SK-N-SH treated with all-trans-retinoic acid at 6 μM for 48 hours (cell line): Measurements from ENCODE around the gene UGGT1.

ENCODE experiments used
- ATAC-seq: fragments of 200-7000 bp; cut with Tn5 transposase; 3 replicates; pipeline ENCODE4 v1.9.1; 2020; ENCODE audit warnings: mild to moderate bottlenecking, moderate library complexity
- ARNTL ChIP-seq: fragments of 450-650 bp; formaldehyde crosslinking; IDR thresholded peaks from 2 replicates; pipeline ENCODE4 v1.5.0; 2020; ENCODE audit warnings: low read depth, mild to moderate bottlenecking, moderate library complexity, borderline replicate concordance
- CSDC2 ChIP-seq: fragments of 250-450 bp; sonication (Bioruptor Pico); IDR thresholded peaks from 2 replicates; pipeline ENCODE4 v1.5.0; 2020; ENCODE audit warnings: mild to moderate bottlenecking, moderate library complexity
- CSRNP3 ChIP-seq: fragments of 250-450 bp; sonication (Bioruptor Pico); IDR thresholded peaks from 2 replicates; pipeline ENCODE4 v1.5.1; 2021; ENCODE audit warnings: mild to moderate bottlenecking, moderate library complexity
- GLIS3 ChIP-seq: fragments of 250-450 bp; sonication (Bioruptor Pico); IDR thresholded peaks from 2 replicates; pipeline ENCODE4 v1.5.0; 2020; ENCODE audit warnings: mild to moderate bottlenecking, moderate library complexity
- ISL1 ChIP-seq: fragments of 250-450 bp; sonication (Bioruptor Pico); IDR thresholded peaks from 2 replicates; pipeline ENCODE4 v2.1.2; 2022; ENCODE audit warnings: mild to moderate bottlenecking, moderate library complexity
- OSR1 ChIP-seq: fragments of 250-450 bp; sonication (Bioruptor Pico); IDR thresholded peaks from 2 replicates; pipeline ENCODE4 v1.8.0; 2022; ENCODE audit warnings: moderate library complexity, mild to moderate bottlenecking, inconsistent platforms
- PATZ1 ChIP-seq: fragments of 250-450 bp; sonication (Bioruptor Pico); IDR thresholded peaks from 2 replicates; pipeline ENCODE4 v1.8.0; 2020; ENCODE audit warnings: mild to moderate bottlenecking, moderate library complexity, borderline replicate concordance
- POU6F1 ChIP-seq: fragments of 250-450 bp; sonication (Bioruptor Pico); IDR thresholded peaks from 2 replicates; pipeline ENCODE4 v1.8.0; 2021; ENCODE audit warnings: low read depth, mild to moderate bottlenecking, moderate library complexity, borderline replicate concordance
- PPARA ChIP-seq: fragments of 250-450 bp; sonication (Bioruptor Pico); IDR thresholded peaks from 2 replicates; pipeline ENCODE4 v1.5.0; 2020; ENCODE audit warnings: mild to moderate bottlenecking, borderline replicate concordance
- RARB ChIP-seq: fragments of 250-450 bp; sonication (Bioruptor Pico); IDR thresholded peaks from 2 replicates; pipeline ENCODE4 v1.8.0; 2021; ENCODE audit warnings: mild to moderate bottlenecking, moderate library complexity
- SNAI2 ChIP-seq: fragments of 250-450 bp; sonication (Bioruptor Pico); IDR thresholded peaks from 2 replicates; pipeline ENCODE4 v1.5.0; 2020; ENCODE audit warnings: mild to moderate bottlenecking, moderate library complexity
- TCF4 ChIP-seq: fragments of 250-450 bp; sonication (Bioruptor Pico); IDR thresholded peaks from 2 replicates; pipeline ENCODE4 v1.8.0; 2021; ENCODE audit warnings: mild to moderate bottlenecking, moderate library complexity, borderline replicate concordance
- TOX ChIP-seq: fragments of 250-450 bp; sonication (Bioruptor Pico); IDR thresholded peaks from 2 replicates; pipeline ENCODE4 v1.8.0; 2021; ENCODE audit warnings: mild to moderate bottlenecking, moderate library complexity, borderline replicate concordance
- TSHZ2 ChIP-seq: fragments of 250-450 bp; sonication (Bioruptor Pico); IDR thresholded peaks from 2 replicates; pipeline ENCODE4 v1.5.0; 2020; ENCODE audit warnings: mild to moderate bottlenecking, moderate library complexity
- ZC3H10 ChIP-seq: fragments of 250-450 bp; sonication (Bioruptor Pico); IDR thresholded peaks from 2 replicates; pipeline ENCODE4 v1.5.1; 2021; ENCODE audit warnings: mild to moderate bottlenecking, moderate library complexity
- ZFP3 ChIP-seq: fragments of 250-450 bp; sonication (Bioruptor Pico); IDR thresholded peaks from 2 replicates; pipeline ENCODE4 v1.5.0; 2020; ENCODE audit warnings: mild to moderate bottlenecking, moderate library complexity
- ZFP30 ChIP-seq: fragments of 450-650 bp; formaldehyde crosslinking; IDR thresholded peaks from 2 replicates; pipeline ENCODE4 v1.5.0; 2022; ENCODE audit warnings: mild to moderate bottlenecking, moderate library complexity
- ZNF565 ChIP-seq: fragments of 450-650 bp; formaldehyde crosslinking; conservative IDR thresholded peaks from 2 replicates; pipeline ENCODE4 v1.5.0; 2020; ENCODE audit warnings: low read depth, mild to moderate bottlenecking, moderate library complexity
- ZNF70 ChIP-seq: fragments of 450-650 bp; formaldehyde crosslinking; IDR thresholded peaks from 2 replicates; pipeline ENCODE4 v1.5.0; 2020; ENCODE audit warnings: mild to moderate bottlenecking, moderate library complexity
- ZNF8 ChIP-seq: fragments of 450-650 bp; formaldehyde crosslinking; IDR thresholded peaks from 2 replicates; pipeline ENCODE4 v1.5.0; 2020; ENCODE audit warnings: mild to moderate bottlenecking, moderate library complexity

Gene UGGT1

GRCh38 chr2:128169094-128169493 is 78.1 kb downstream of the UGGT1 start:
- TF ChIP-seq GLIS3 (no peak), TCF4 (CRISPR knock-in tag) (no peak), ZFP30 (CRISPR knock-in tag) (no peak), PPARA (CRISPR knock-in tag) (no peak), ZNF70 (no peak), CSDC2 (no peak), RARB (CRISPR knock-in tag) (no peak), POU6F1 (CRISPR knock-in tag) (no peak), ZNF8 (CRISPR knock-in tag) (no peak), OSR1 (CRISPR knock-in tag) (no peak), ZC3H10 (no peak), TOX (no peak), ISL1 (CRISPR knock-in tag) (no peak)
- ATAC-seq = no peak

GRCh38 chr2:128169497-128169896 is 78.5 kb downstream of the UGGT1 start:
- no peak for ATAC-seq
- TF ChIP-seq RARB (CRISPR knock-in tag) (no peak), SNAI2 (no peak), OSR1 (CRISPR knock-in tag) (no peak), ARNTL (CRISPR knock-in tag) (no peak), CSDC2 (no peak), ZC3H10 (no peak), ZFP3 (CRISPR knock-in tag) (no peak), ZFP30 (CRISPR knock-in tag) (no peak), TOX (no peak), PATZ1 (CRISPR knock-in tag) (no peak)

- no peak for ATAC-seq
- TF ChIP-seq RARB (CRISPR knock-in tag) (no peak), CSRNP3 (CRISPR knock-in tag) (no peak), ARNTL (CRISPR knock-in tag) (no peak), POU6F1 (CRISPR knock-in tag) (no peak), TSHZ2 (CRISPR knock-in tag) (no peak), ZNF565 (CRISPR knock-in tag) (no peak), PPARA (CRISPR knock-in tag) (no peak), ZFP30 (CRISPR knock-in tag) (no peak), ZNF70 (no peak), TCF4 (CRISPR knock-in tag) (no peak), PATZ1 (CRISPR knock-in tag) (no peak), CSDC2 (no peak), ZNF8 (CRISPR knock-in tag) (no peak), ZFP3 (CRISPR knock-in tag) (no peak), TOX (no peak)
- TF ChIP-seq, all 23 proteins: peak for 0
Measured at GRCh38 chr2:128169933-128170709, 79.1 kb downstream of the UGGT1 start.
